GM12875 (cell line): ENCODE results near the gene NOD2.
A peak's percentile ranks its signal among the peaks of the same experiment; 100 is the strongest.

Experiments
- H3K4me3 ChIP-seq: one replicate; pipeline ENCODE4 v1.5.1; 2011; ENCODE audit warnings: low read depth, low read length, control low read depth
- TF ChIP-seq, protein P1 (sequence below): IDR thresholded peaks from 2 replicates; pipeline ENCODE4 v1.5.1; 2011; ENCODE audit warnings: low read depth, mild to moderate bottlenecking, control low read depth, inconsistent platforms, low read length, moderate library complexity, borderline replicate concordance; ENCODE audit not compliant: insufficient read depth

The NOD2 gene

DNA sequence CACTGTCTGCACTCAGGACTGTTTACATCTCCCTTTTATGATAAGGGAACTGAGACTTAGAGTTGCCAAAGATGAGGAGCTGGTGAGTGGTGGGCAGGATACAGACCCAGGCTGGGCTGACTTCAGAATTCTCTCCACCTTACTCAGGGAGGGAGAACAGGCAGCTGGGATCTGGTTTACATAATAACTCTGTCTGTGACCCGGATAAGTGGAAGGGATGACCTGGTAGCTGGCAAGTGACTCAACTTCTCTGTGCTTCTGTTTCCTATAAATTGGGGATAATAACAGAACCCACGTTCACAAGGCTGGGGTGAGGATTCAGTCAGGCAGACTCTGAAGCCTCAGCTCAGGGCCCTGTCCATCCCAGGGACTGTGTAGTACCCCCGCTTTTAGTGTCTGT lies 14.9 kb upstream of the NOD2 start:
- H3K4me3 ChIP-seq, result no peak overlapping the region
- TF ChIP-seq, protein P1, sequence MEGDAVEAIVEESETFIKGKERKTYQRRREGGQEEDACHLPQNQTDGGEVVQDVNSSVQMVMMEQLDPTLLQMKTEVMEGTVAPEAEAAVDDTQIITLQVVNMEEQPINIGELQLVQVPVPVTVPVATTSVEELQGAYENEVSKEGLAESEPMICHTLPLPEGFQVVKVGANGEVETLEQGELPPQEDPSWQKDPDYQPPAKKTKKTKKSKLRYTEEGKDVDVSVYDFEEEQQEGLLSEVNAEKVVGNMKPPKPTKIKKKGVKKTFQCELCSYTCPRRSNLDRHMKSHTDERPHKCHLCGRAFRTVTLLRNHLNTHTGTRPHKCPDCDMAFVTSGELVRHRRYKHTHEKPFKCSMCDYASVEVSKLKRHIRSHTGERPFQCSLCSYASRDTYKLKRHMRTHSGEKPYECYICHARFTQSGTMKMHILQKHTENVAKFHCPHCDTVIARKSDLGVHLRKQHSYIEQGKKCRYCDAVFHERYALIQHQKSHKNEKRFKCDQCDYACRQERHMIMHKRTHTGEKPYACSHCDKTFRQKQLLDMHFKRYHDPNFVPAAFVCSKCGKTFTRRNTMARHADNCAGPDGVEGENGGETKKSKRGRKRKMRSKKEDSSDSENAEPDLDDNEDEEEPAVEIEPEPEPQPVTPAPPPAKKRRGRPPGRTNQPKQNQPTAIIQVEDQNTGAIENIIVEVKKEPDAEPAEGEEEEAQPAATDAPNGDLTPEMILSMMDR, result no peak

- TF ChIP-seq, protein P1, result no peak
- no peak overlapping the region for H3K4me3 ChIP-seq
Measured at GRCh38 chr16:50679266-50679665, 14.1 kb upstream of the NOD2 start.

DNA sequence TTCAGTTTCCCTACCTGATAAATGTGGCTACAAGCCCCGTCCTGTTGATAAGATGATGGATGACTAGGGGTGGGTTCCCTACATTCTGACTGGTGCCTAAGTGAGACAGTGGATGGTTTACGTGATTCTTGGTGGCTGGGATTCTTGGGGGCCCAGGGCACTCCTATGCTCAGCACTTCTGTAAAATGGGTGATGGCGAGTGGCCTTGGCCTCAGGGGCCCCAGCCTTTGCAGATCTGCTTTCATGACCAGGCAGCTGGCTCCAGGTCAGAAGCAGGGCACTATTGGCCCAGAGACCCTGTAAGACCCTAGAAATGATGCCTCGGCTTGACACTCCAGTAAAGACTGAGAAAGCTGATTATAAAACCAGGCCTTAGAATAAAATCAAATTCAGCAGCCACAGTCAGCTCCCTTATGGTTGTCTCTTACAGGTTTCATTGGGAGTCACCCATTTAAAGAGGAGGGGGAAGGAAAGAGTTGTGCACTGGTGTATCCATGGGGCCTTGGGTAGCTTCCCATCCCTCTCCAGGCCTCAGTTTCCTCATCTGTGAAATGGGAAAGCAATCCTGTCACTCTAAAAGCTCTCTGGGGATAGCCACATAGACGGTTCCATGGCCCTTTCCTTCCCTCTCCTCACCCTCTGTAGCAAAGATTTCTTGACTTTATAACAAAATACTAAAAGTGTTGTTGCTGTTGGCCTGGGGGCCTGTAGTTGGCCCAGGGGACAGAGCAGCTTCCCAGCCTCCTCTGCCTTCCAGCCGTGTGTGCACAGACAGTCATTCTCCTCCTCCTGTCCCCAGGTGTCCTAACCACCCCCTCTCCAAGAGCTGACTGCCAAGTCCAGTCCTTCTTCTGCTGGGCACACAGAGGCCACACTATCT lies 13.5 kb upstream of the NOD2 start:
- peak overlapping the region; percentile 59 for H3K4me3 ChIP-seq
- TF ChIP-seq, protein P1, result no peak

DNA sequence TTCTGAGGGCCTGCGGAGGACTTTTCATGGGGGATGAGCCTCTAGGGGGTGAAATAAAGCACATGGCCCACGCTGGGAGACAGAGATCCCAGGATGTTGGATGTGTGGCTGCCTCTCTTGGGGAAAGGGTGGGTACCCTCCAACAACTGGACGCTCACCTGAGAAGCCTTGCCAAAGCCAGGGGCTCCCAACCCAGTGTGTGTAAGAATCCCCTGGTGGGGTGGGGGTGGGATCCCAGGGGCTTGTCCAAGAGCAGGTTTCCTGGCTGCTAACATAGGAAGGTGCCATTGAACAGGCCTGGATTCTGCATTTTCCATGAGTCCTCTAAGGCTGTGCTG lies 12.9 kb upstream of the NOD2 start:
- peak overlapping the region; percentile 59 for H3K4me3 ChIP-seq
- TF ChIP-seq, protein P1, result no peak

DNA sequence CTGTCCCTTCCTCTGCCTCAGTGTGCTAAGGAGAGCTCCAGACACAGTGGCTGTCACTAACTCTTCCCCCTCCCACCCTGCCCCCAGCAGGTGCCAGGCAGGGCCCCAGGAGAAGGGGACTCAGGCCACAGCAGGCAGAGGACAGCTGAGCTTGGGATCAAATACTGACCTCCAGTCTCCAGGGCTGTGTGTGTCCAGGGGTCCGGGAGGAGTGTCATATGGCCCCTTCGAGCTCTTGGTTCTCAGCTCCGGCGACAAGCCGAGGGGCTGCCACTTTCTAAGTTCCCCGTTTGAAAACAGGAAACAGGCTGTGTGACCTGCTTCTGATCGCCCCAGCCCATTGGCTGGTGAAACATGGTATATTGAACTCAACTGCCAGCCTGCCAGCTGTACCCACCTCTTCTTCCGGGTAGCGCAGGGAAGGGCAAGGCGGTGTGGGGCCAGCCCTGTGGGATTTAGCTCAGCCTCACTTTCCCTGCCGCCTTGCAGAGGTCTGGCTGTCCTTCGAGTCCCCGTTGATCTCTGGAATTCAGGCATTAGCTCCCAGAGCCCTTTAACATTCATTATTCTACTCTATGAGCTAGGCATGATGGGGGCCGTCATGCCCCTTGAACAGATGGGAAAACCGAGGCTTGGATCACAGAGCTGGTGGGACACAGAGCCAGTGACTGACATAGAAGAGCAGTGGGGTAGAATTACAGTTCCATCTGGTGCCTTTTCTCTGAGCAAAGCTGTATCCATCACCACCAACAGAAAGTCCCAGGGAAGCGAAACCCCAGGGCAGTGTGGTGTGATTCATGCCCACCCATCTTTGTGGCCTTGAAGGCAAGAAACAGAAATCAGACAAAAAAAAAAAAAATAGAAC lies 12.2 kb upstream of the NOD2 start, which contains the start of gene SNX20:
TSS of gene SNX20 (minus strand) at position 292 of the 865 bp plus-strand sequence. CDS start 3,786 bp downstream, outside the sequence.
- TF ChIP-seq, protein P1, result no peak
- peak within 1 kb of the TSS; percentile 59 for H3K4me3 ChIP-seq

DNA sequence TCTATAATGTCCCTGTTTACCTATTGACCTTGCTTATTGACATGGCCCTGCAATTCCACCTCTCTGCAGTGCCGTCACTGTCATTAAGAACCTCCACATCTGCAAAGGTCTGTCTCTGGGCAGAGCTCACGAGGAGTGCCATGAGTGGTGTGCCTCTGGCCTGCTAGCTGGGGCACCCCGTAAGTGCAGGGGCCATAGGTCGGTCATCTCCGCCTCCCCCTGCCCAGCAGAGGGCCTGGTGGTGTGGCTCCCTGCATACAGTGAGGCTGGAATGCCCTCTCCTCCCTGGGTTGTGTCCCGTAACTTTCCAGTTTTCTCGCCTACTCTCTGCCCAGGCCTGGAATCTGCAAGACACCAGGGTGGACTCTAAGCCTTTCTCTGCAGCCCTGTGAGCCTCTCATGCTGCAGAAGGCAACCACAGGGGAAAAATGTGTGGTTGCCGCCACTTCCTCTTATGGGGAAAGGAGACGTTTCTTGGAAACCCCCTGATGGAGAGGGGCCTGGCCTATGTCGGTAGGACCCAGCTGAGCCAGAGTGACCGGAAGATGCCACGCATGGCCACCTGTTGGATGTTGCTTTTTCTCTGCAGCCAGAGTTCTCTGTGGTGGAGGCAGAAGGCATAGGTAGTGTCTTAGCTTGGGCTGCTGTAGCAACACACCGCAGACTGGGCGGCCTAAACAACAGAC lies 9.6 kb upstream of the NOD2 start:
- H3K4me3 ChIP-seq, result no peak overlapping the region
- TF ChIP-seq, protein P1, result 0 out of 2 replicates have a peak, but pooled peaks have one; percentile 1
